Left renal cortex interstitium (tissue), 4 donors: Measurements from ENCODE around the gene DLEC1. TPM values are rescaled to one million over a fixed set of nuclear protein-coding genes. Genes with fewer than 3 reads are reported as not detected.

Experiments
- DNase-seq, 4 donors: peaks; one replicate each; pipeline ENCODE4 v3.0.0-alpha.2; 2013; ENCODE audit warnings: low read depth in 4 of 4, low spot score in 2 of 4, missing footprints in 1 of 4
- polyA plus RNA-seq, 4 donors: library from polyadenylated mRNA; unstranded; fragments of 120-200 nt; gene quantifications; one replicate each; pipeline ENCODE4 v1.2.1, GENCODE V29; 2013; ENCODE audit not compliant: insufficient read length in 4 of 4

DLEC1 gene
- polyA plus RNA-seq, 4 donors, result 0.45 to 1.4 (median 1.0) TPM

DNA sequence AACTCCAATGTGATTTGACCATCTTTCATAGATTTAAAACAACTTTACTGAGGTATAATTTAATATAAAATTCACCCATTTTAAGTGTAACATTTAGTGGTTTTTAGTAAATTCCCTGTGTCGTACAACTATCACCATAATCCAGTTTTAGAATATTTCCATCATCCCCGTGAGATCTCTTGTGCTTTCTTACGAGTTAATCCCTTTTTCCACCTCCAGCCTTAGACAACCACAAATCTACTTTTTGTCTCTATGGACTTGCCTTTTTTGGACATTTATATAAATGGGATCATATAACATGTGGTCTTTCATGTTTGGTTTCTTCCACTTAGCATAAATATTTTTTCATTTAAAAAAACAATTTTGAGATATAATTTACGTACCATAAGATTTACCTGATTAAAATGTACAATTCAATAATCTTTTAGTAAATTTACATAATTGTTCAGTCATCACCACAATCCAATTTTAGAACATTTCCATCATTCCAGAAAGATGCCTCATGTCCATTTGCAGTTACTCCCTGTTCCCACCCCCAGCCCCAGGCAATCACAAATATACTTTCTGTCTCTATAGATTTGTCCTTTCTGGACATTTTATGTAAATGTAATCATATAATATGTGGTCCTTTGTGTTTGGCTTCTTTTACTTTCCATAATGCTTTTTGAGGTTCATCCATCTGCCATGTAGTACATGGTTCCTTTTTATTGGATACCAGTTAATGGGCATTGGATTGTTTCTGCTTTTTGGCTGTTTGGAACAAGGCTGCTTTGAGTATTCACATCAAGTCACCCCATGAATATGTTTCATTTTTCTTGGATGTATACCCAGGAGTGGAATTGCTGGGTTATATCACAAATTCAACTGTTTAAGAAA, 129.4 kb downstream of the DLEC1 start:
- no peak for DNase-seq

DNA sequence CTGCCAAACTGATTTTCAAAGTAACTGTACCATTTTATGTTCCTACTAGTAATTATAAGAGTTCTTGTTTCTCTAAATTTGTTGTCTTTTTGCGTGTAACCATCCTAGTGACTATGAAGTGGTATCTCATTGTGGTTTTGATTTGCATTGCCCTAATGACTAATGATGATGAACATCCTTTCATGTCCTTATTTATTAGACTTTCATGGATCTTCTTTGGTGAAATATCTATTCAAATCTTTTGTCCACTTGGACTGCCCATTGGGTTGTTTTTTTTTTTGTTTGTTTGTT, 130.0 kb downstream of the DLEC1 start:
- no peak for DNase-seq

GRCh38 chr3:38170722-38171121, 131.7 kb downstream of the DLEC1 start:
- no peak for DNase-seq

- no peak for DNase-seq
Measured at GRCh38 chr3:38171622-38172021, 132.6 kb downstream of the DLEC1 start.

Other genes starting within 250 kb of the DLEC1 start
- gene CTDSPL, start 177.3 kb upstream of the DLEC1 start, polyA plus RNA-seq, result 100 to 1,000 TPM; 100 to 107 (median 105) TPM
- gene VILL, start 48.4 kb upstream of the DLEC1 start, polyA plus RNA-seq, result 10 to 100 TPM; 12.2 to 16.4 (median 13.8) TPM
- gene PLCD1, start 9.6 kb upstream of the DLEC1 start, polyA plus RNA-seq, result 10 to 100 TPM; 21.8 to 25.0 (median 22.4) TPM
- 100 to 1,000 TPM; 116 to 150 (median 144) TPM for gene ACAA1, start 97.9 kb downstream of the DLEC1 start, polyA plus RNA-seq
- 10 to 100 TPM; 24.7 to 28.1 (median 25.1) TPM for gene MYD88, start 99.5 kb downstream of the DLEC1 start, polyA plus RNA-seq
- 10 to 100 TPM; 40.0 to 54.8 (median 47.1) TPM for gene OXSR1, start 126.3 kb downstream of the DLEC1 start, polyA plus RNA-seq
- 1 to 10 TPM; 1.5 to 5.0 (median 3.4) TPM for gene SLC22A13, start 226.6 kb downstream of the DLEC1 start, polyA plus RNA-seq
- gene SLC22A14, start 243.1 kb downstream of the DLEC1 start, polyA plus RNA-seq, result under 1 TPM; 0.21 to 0.99 (median 0.64) TPM